GM12875 (cell line): ENCODE data around the gene TENM3.

Experiments
- H3K4me3 ChIP-seq: one replicate; pipeline ENCODE4 v1.5.1; 2011; ENCODE audit warnings: low read depth, low read length, control low read depth
- TF ChIP-seq, protein P1 (sequence below): IDR thresholded peaks from 2 replicates; pipeline ENCODE4 v1.5.1; 2011; ENCODE audit warnings: low read depth, mild to moderate bottlenecking, control low read depth, inconsistent platforms, low read length, moderate library complexity, borderline replicate concordance; ENCODE audit not compliant: insufficient read depth

TENM3 gene

DNA sequence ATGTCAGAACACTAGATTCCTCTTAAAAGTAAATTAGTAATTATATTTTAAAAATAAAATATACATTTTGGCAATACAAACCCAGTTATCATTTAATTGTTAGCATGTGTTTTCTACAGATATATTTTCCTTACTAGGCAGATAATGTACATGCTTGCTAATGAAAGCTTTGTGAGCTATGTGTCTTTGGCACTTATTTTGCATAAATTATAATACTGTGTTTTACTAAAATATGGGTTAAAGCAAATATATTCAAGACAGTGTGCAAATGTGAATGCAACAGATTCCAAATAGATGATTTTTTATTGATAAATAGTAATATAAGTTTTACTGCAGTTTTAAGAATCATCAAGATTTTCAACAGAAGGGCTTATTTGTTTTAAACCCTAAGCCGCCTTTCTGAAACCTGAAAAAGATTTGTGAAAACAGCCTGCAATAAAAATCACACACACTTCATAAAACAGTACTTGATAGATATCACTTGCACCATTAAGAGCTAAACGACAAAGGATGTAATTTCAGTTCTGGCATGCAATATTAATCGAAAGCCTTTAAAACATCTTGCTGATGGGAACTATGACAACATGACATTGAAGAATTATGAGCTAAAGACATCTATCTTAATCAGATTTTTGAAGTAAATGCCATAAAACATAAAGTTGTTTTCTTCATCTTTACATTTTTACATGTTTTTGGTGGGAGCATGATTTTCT, 340.7 kb downstream of the TENM3 start:
- no peak overlapping the region for H3K4me3 ChIP-seq
- TF ChIP-seq, protein P1, sequence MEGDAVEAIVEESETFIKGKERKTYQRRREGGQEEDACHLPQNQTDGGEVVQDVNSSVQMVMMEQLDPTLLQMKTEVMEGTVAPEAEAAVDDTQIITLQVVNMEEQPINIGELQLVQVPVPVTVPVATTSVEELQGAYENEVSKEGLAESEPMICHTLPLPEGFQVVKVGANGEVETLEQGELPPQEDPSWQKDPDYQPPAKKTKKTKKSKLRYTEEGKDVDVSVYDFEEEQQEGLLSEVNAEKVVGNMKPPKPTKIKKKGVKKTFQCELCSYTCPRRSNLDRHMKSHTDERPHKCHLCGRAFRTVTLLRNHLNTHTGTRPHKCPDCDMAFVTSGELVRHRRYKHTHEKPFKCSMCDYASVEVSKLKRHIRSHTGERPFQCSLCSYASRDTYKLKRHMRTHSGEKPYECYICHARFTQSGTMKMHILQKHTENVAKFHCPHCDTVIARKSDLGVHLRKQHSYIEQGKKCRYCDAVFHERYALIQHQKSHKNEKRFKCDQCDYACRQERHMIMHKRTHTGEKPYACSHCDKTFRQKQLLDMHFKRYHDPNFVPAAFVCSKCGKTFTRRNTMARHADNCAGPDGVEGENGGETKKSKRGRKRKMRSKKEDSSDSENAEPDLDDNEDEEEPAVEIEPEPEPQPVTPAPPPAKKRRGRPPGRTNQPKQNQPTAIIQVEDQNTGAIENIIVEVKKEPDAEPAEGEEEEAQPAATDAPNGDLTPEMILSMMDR, result no peak

DNA sequence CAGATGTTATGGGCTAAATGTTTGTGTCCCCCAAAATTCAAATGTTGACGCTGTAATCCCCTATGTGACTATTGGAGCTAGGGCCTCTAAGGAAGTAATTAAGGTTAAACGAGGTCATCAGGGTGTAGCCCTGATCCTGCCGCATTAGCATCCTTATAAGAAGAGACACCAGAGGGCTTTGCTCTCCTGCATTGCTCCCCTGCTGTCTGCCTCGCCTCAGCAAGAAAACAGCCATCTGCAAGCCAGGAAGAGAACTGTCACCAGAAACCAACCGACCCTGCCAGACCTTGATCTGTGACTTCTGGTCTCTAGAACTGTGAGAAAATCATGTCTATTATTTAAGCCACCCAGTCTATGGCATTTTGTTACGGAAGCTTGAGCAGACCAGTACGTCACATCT, 342.1 kb downstream of the TENM3 start:
- TF ChIP-seq, protein P1, result no peak
- H3K4me3 ChIP-seq, result no peak overlapping the region

DNA sequence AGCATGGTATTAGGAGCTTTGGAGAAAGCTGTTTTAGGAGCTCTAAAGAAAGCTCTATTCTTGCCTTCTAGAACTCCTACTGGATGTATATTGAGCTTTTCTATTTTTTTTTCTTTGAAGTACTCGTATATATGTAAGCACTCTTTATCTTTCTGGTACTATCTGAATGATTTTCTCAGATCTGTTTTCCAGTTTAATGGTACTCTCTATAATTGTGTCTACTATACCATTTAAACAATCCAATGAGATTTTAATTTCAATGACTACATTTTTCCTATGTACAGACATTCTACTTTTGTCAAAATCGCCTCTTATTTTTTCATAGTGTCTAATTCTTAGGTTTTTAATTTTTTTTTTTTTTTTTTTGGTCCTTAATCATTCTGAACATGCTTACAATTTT, 345.9 kb downstream of the TENM3 start:
- no peak overlapping the region for H3K4me3 ChIP-seq
- TF ChIP-seq, protein P1, result no peak

DNA sequence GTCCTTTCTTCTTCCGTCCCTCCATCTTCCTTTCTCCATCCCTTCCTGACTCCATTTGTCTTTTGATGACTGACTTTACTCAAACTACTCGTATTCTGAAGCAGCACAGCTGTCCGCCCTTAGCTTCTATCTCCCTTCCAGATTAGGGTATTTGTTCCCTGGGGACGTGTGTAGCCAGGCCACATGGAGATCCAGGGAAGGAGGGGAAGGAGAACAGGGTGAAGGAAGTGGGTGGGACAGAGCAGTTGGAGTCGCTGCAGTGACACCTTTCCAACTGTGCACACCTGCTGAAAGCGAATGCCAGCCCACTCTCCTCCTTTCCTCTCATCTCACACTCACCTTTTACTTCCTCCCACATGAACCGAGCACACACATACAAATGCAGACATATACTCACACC, 350.2 kb downstream of the TENM3 start:
- H3K4me3 ChIP-seq, result no peak overlapping the region
- TF ChIP-seq, protein P1, result no peak

DNA sequence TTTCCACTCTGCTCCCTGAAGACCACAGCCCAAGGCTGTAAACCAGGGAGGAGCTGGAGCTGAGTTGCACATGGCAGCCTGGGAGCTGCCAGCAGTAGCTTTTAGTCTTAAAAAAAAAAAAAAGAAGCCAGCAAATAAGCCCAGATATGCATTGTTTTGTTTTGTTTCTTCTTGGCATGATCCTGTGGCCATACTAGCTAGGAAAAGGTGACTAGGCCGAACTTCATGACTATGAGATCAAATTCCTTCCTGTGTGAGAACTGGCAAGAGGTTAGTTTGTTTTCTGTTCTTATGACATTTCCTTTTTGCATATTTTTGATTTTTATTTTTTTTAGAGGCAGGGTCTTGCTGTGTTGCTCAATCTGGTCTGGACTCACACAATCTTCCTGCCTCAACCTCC, 350.7 kb downstream of the TENM3 start:
- H3K4me3 ChIP-seq, result no peak overlapping the region
- TF ChIP-seq, protein P1, result no peak

DNA sequence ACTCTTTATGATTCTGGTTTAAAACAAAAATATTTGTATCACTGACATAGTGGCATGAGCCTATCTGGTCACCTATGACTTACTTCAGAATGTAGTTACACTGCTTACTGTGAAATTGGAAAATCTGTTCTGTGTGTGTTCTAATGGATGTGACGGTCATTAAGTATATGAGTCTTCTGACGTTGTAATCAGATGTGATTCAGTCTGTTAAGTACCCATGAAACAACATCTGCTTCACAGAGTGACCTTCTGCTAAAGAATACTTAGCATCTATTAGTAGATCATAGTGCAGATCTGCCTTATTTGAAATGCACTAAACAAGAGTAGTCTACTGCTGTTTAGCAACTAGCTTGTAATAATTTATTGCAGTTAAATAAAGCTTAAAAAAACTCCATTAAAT, 356.9 kb downstream of the TENM3 start:
- TF ChIP-seq, protein P1, result no peak
- H3K4me3 ChIP-seq, result no peak overlapping the region

DNA sequence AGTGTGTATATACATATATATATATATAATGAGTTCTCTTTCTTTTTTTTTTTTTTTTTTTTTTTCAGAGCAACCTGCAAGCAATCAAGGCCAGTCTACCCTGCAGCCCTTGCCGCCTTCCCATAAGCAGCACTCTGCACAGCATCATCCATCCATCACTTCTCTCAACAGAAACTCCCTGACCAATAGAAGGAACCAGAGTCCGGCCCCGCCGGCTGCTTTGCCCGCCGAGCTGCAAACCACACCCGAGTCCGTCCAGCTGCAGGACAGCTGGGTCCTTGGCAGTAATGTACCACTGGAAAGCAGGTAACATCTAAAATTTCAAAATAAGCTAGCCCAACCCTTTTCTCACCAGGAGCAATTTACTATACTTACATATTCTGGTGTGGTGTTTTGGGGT, 357.7 kb downstream of the TENM3 start:
- no peak overlapping the region for H3K4me3 ChIP-seq
- TF ChIP-seq, protein P1, result no peak
